Endodermal cell (in vitro differentiated cells): ENCODE measurements around the gene PPP2R1B. TPM values are rescaled to one million over a fixed set of nuclear protein-coding genes. Genes with fewer than 3 reads are reported as not detected.

Experiments used
- DNase-seq: peaks from one replicate; pipeline ENCODE4 v3.0.0-alpha.2; 2017
- H3K27ac ChIP-seq: 2 replicates; pipeline ENCODE4 v1.5.1; 2013; ENCODE audit warnings: mild to moderate bottlenecking, low read depth, low read length, moderate library complexity
- H3K27me3 ChIP-seq: 2 replicates; pipeline ENCODE4 v1.6.1; 2013; ENCODE audit warnings: mild to moderate bottlenecking, low read length, moderate library complexity; ENCODE audit not compliant: insufficient read depth, control insufficient read depth, poor library complexity, severe bottlenecking
- H3K36me3 ChIP-seq: 2 replicates; pipeline ENCODE4 v1.7.0; 2013; ENCODE audit warnings: mild to moderate bottlenecking, low read length, moderate library complexity; ENCODE audit not compliant: control insufficient read depth, insufficient read depth
- H3K4me1 ChIP-seq: one replicate; pipeline ENCODE4 v1.7.0; 2013; ENCODE audit warnings: low read length; ENCODE audit not compliant: control insufficient read depth, insufficient read depth
- H3K4me3 ChIP-seq: 2 replicates; pipeline ENCODE4 v1.5.1; 2013; ENCODE audit warnings: mild to moderate bottlenecking, low read length, moderate library complexity
- H3K9ac ChIP-seq: 2 replicates; pipeline ENCODE4 v1.6.1; 2013; ENCODE audit warnings: mild to moderate bottlenecking, low read length, moderate library complexity; ENCODE audit not compliant: poor library complexity, severe bottlenecking; ENCODE audit errors: extremely low read depth
- H3K9me3 ChIP-seq: 2 replicates; pipeline ENCODE4 v1.6.1; 2013; ENCODE audit warnings: mild to moderate bottlenecking, low read length, moderate library complexity; ENCODE audit not compliant: control insufficient read depth
- H3K27ac Mint-ChIP-seq: 2 replicates; pipeline ENCODE4 v1.8.0; 2020; ENCODE audit warnings: mixed read lengths
- H3K27me3 Mint-ChIP-seq: 2 replicates; pipeline ENCODE4 v1.8.0; 2021; ENCODE audit warnings: mild to moderate bottlenecking, mixed read lengths; ENCODE audit not compliant: insufficient read depth
- H3K36me3 Mint-ChIP-seq: 2 replicates; pipeline ENCODE4 v1.8.0; 2020; ENCODE audit warnings: low read depth, mixed read lengths
- H3K4me1 Mint-ChIP-seq: 2 replicates; pipeline ENCODE4 v1.8.0; 2020; ENCODE audit warnings: mixed read lengths
- H3K4me3 Mint-ChIP-seq: 2 replicates; pipeline ENCODE4 v1.8.0; 2020; ENCODE audit warnings: mild to moderate bottlenecking, moderate library complexity, mixed read lengths
- H3K9me3 Mint-ChIP-seq: 2 replicates; pipeline ENCODE4 v1.8.0; 2020; ENCODE audit warnings: mild to moderate bottlenecking, mixed read lengths
- CTCF ChIP-seq: fragments of 200-600 bp; sonication (generic); conservative IDR thresholded peaks from 2 replicates; pipeline ENCODE4 v1.5.0; 2021; ENCODE audit warnings: antibody characterized with exemption, mild to moderate bottlenecking
- whole genome bisulfite sequencing, 2 experiments: methylation state at CpG; one replicate each; pipeline versions ENCODE4 v1.1.5 to v1.1.7; 2013; ENCODE audit warnings: missing lambda C conversion rate in 2 of 2, mixed read lengths in 1 of 2; ENCODE audit not compliant: insufficient coverage in 1 of 2, insufficient read length in 1 of 2; 5-methylcytosine and 5-hydroxymethylcytosine counted together
- total RNA-seq, 2 donors: library from RNA; stranded (reverse); fragmentation: NEBNext Ultra II Directional in 1 of 2; extraction: Animal tissue kit (Norgen Biotek cat#: 25700) in 1 of 2; gene quantifications; 2 replicates in 1 of 2; 3 replicates in 1 of 2; pipeline ENCODE4 v1.2.1, GENCODE V29; 2021

Gene PPP2R1B
- total RNA-seq, 2 donors from 2014 or later, result 70.0 to 89.7 TPM

GRCh38 chr11:111733016-111733415 lies 33.2 kb downstream of the PPP2R1B start:
- Histone ChIP-seq H3K4me1 (peaks cover 3% of the 10 kb centered on the region), H3K9ac (no peak overlapping the region), H3K4me3 (no peak overlapping the region), H3K36me3 (peaks cover 15% of the 10 kb centered on the region), H3K9me3 (no peaks in the 10 kb centered on the region), H3K27me3 (no peaks in the 10 kb centered on the region), H3K27ac (peak overlapping the region; percentile 95)
- WGBS, 2 experiments, result 76 to 85% methylated on average over 6 to 7 of the region's 7 CpGs
- H3K36me3 Mint-ChIP-seq, result peaks cover 7% of the 10 kb centered on the region
- H3K4me1 Mint-ChIP-seq, result peaks cover 17% of the 10 kb centered on the region
- no peak overlapping the region for H3K4me3 Mint-ChIP-seq
- no peak for DNase-seq
- H3K27ac Mint-ChIP-seq, result no peak overlapping the region
- H3K27me3 Mint-ChIP-seq, result no peaks in the 10 kb centered on the region
- no peak for TF ChIP-seq CTCF
- H3K9me3 Mint-ChIP-seq, result no peaks in the 10 kb centered on the region

- Histone ChIP-seq H3K4me1 (peaks cover 3% of the 10 kb centered on the region), H3K27ac (no peak overlapping the region), H3K36me3 (peaks cover 17% of the 10 kb centered on the region), H3K4me3 (no peak overlapping the region), H3K9ac (no peak overlapping the region), H3K27me3 (no peaks in the 10 kb centered on the region), H3K9me3 (no peaks in the 10 kb centered on the region)
- no peak for DNase-seq
- Mint-ChIP-seq H3K9me3 (no peaks in the 10 kb centered on the region), H3K27ac (peak overlapping the region; percentile 19), H3K36me3 (peaks cover 7% of the 10 kb centered on the region), H3K4me1 (peaks cover 17% of the 10 kb centered on the region), H3K27me3 (no peaks in the 10 kb centered on the region), H3K4me3 (no peak overlapping the region)
- 79 to 97% methylated on average over 3 to 5 of the region's 5 CpGs for WGBS, 2 experiments
- no peak for TF ChIP-seq CTCF
Measured at GRCh38 chr11:111731821-111732220, 34.4 kb downstream of the PPP2R1B start.

GRCh38 chr11:111730871-111731591 lies 35.2 kb downstream of the PPP2R1B start:
- H3K27me3 ChIP-seq, result no peaks in the 10 kb centered on the region
- peaks cover 15% of the 10 kb centered on the region for H3K36me3 Mint-ChIP-seq
- no peak for DNase-seq
- H3K4me3 ChIP-seq, result no peak overlapping the region
- H3K9me3 ChIP-seq, result no peaks in the 10 kb centered on the region
- no peak overlapping the region for H3K9ac ChIP-seq
- WGBS, 2 experiments, result 92% methylated on average over 22 of the region's 22 CpGs
- peaks cover 3% of the 10 kb centered on the region for H3K4me1 ChIP-seq
- no peak overlapping the region for H3K4me3 Mint-ChIP-seq
- H3K27ac ChIP-seq, result no peak overlapping the region
- H3K27ac Mint-ChIP-seq, result no peak overlapping the region
- H3K9me3 Mint-ChIP-seq, result no peaks in the 10 kb centered on the region
- H3K27me3 Mint-ChIP-seq, result no peaks in the 10 kb centered on the region
- peaks cover 19% of the 10 kb centered on the region for H3K36me3 ChIP-seq
- no peak for TF ChIP-seq CTCF
- H3K4me1 Mint-ChIP-seq, result peaks cover 13% of the 10 kb centered on the region
